ENCODE results near the gene PPM1H.
A peak's percentile ranks its signal among the peaks of the same experiment; 100 is the strongest.
"Not testable (repeated sequence)": the region's sequence is repeated elsewhere in the genome, so short reads cannot be mapped to it uniquely, and the experiment has no call there.

The PPM1H gene

DNA sequence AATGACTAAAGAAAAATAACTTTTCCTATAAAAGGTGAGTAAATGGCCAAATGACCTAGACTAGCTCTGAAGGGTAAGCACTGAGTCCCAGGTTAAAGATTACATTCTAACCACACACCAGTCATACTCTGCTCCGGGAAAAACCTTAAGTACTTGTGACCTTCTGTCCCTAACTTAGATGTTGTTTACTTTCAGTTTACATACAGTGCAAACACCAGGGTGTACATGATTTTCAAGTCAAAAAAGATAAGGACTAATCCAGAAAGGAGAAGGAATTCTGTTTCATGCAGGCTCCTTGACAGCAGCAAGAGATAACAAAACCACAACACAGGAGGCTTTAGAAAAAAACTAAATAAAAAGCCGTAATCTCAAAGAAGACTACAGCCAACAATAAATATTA is 174.2 kb downstream of the PPM1H start:
- Histone ChIP-seq H3K4me2 (ENCODE audit: low read length, poor library complexity, severe bottlenecking) (no peak overlapping the region), H2BK12ac (ENCODE audit: low read length in 2 of 2) (no peak overlapping the region), H3K18ac (ENCODE audit: low read depth in 1 of 2, low read length in 2 of 2) (no peak overlapping the region), H2AFZ (ENCODE audit: low read depth, low read length) (no peak overlapping the region), H2BK120ac (ENCODE audit: low read depth, low read length) (no peak overlapping the region), H2BK5ac (ENCODE audit: low read depth, low read length, poor library complexity, severe bottlenecking) (no peak overlapping the region), H2AK5ac (ENCODE audit: low read length, severe bottlenecking) (no peak overlapping the region), H3K4me1 (ENCODE audit: control insufficient read depth, insufficient read depth, low read depth, low read length) (no peaks in the 10 kb centered on the region), H3K4ac (ENCODE audit: low read depth in 1 of 2, low read length in 2 of 2) (no peak overlapping the region), H4K8ac (ENCODE audit: low read length) (no peak overlapping the region), H3K4me3 (ENCODE audit: insufficient read depth in 1 of 2, low read depth in 1 of 2, low read length in 2 of 2) (no peak overlapping the region), H3K27ac (ENCODE audit: low read length, poor library complexity, severe bottlenecking) (no peak overlapping the region), H3K9me3 (ENCODE audit: control insufficient read depth, low read length) (no peaks in the 10 kb centered on the region), H3K36me3 (ENCODE audit: control insufficient read depth in 1 of 2, insufficient read depth in 2 of 2, low read depth in 1 of 2, low read length in 2 of 2) (peaks cover 0 to 6% of the 10 kb centered on the region in 2 experiments), H3K23ac (ENCODE audit: low read length in 2 of 2) (no peak overlapping the region), H2BK15ac (ENCODE audit: low read depth, poor library complexity, severe bottlenecking) (no peak overlapping the region), H3K9ac (ENCODE audit: low read length) (peak overlapping the region; percentile 77), H3K79me1 (replicated peaks; ENCODE audit: low read length, poor library complexity, severe bottlenecking) (peaks cover 3% of the 10 kb centered on the region), H3K14ac (ENCODE audit: low read length in 2 of 2) (no peak overlapping the region), H3K27me3 (ENCODE audit: control insufficient read depth in 1 of 2, insufficient read depth in 1 of 2, low read length in 2 of 2) (no peaks in the 10 kb centered on the region), H4K91ac (ENCODE audit: low read length) (no peak overlapping the region)
- WGBS = 0% methylated on average over 1 of the region's 2 CpGs
- DNase-seq = peak; percentile 66

- not testable (repeated sequence) for H3K27ac ChIP-seq (ENCODE audit: low read length, poor library complexity, severe bottlenecking); H2BK15ac ChIP-seq (ENCODE audit: low read depth, poor library complexity, severe bottlenecking); H2AFZ ChIP-seq (ENCODE audit: low read depth, low read length); H2BK120ac ChIP-seq (ENCODE audit: low read depth, low read length); H2AK5ac ChIP-seq (ENCODE audit: low read length, severe bottlenecking); H2BK12ac ChIP-seq (ENCODE audit: low read length in 2 of 2); H3K23ac ChIP-seq (ENCODE audit: low read length in 2 of 2); H3K4me3 ChIP-seq (ENCODE audit: insufficient read depth in 1 of 2, low read depth in 1 of 2, low read length in 2 of 2); H3K18ac ChIP-seq (ENCODE audit: low read depth in 1 of 2, low read length in 2 of 2); H3K4me2 ChIP-seq (ENCODE audit: low read length, poor library complexity, severe bottlenecking); H4K8ac ChIP-seq (ENCODE audit: low read length); H4K91ac ChIP-seq (ENCODE audit: low read length); H3K4me1 ChIP-seq (ENCODE audit: control insufficient read depth, insufficient read depth, low read depth, low read length); H3K14ac ChIP-seq (ENCODE audit: low read length in 2 of 2); H3K27me3 ChIP-seq (ENCODE audit: control insufficient read depth in 1 of 2, insufficient read depth in 1 of 2, low read length in 2 of 2); H2BK5ac ChIP-seq (ENCODE audit: low read depth, low read length, poor library complexity, severe bottlenecking); DNase-seq; H3K9me3 ChIP-seq (ENCODE audit: control insufficient read depth, low read length); H3K79me1 ChIP-seq (replicated peaks; ENCODE audit: low read length, poor library complexity, severe bottlenecking); H3K4ac ChIP-seq (ENCODE audit: low read depth in 1 of 2, low read length in 2 of 2)
- 26% methylated on average over 3 of the region's 3 CpGs for WGBS
- peaks cover 0 to 11% of the 10 kb centered on the region in 2 experiments for H3K36me3 ChIP-seq (ENCODE audit: control insufficient read depth in 1 of 2, insufficient read depth in 2 of 2, low read depth in 1 of 2, low read length in 2 of 2)
- peak overlapping the region; percentile 77 for H3K9ac ChIP-seq (ENCODE audit: low read length)
Measured at GRCh38 chr12:62760341-62760740, 174.6 kb downstream of the PPM1H start.

DNA sequence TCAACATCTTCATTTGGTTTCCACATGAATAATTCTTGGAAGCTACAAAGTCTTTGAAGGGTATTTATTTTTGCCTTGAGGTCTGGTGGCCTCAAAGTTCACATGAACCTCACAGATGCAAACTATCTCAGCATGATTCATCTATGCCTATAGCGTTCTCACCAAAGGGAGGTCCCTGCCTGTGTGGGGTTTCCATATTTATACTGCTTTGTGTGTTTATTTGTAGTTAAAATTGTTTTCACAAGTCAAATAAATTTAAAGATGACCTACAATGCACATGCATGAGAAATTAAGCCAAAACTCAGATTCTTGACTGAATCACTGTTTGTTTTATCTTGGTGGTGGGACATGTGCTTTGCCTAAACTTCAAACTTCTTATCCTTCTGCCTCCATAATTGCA is 176.7 kb downstream of the PPM1H start:
- Histone ChIP-seq H2BK120ac (ENCODE audit: low read depth, low read length) (no peak overlapping the region), H2AK5ac (ENCODE audit: low read length, severe bottlenecking) (no peak overlapping the region), H3K4me1 (ENCODE audit: control insufficient read depth, insufficient read depth, low read depth, low read length) (no peaks in the 10 kb centered on the region), H3K9me3 (ENCODE audit: control insufficient read depth, low read length) (no peaks in the 10 kb centered on the region), H3K18ac (ENCODE audit: low read depth in 1 of 2, low read length in 2 of 2) (no peak overlapping the region), H3K14ac (ENCODE audit: low read length in 2 of 2) (no peak overlapping the region), H3K4me3 (ENCODE audit: insufficient read depth in 1 of 2, low read depth in 1 of 2, low read length in 2 of 2) (no peak overlapping the region), H2AFZ (ENCODE audit: low read depth, low read length) (no peak overlapping the region), H3K36me3 (ENCODE audit: control insufficient read depth in 1 of 2, insufficient read depth in 2 of 2, low read depth in 1 of 2, low read length in 2 of 2) (peaks cover 0 to 8% of the 10 kb centered on the region in 2 experiments), H3K23ac (ENCODE audit: low read length in 2 of 2) (no peak overlapping the region), H3K79me1 (replicated peaks; ENCODE audit: low read length, poor library complexity, severe bottlenecking) (peaks cover 4% of the 10 kb centered on the region), H3K9ac (ENCODE audit: low read length) (no peak overlapping the region), H4K91ac (ENCODE audit: low read length) (no peak overlapping the region), H2BK5ac (ENCODE audit: low read depth, low read length, poor library complexity, severe bottlenecking) (no peak overlapping the region), H2BK12ac (ENCODE audit: low read length in 2 of 2) (no peak overlapping the region), H3K27me3 (ENCODE audit: control insufficient read depth in 1 of 2, insufficient read depth in 1 of 2, low read length in 2 of 2) (no peaks in the 10 kb centered on the region), H3K27ac (ENCODE audit: low read length, poor library complexity, severe bottlenecking) (no peak overlapping the region), H3K4me2 (ENCODE audit: low read length, poor library complexity, severe bottlenecking) (no peak overlapping the region), H2BK15ac (ENCODE audit: low read depth, poor library complexity, severe bottlenecking) (no peak overlapping the region), H3K4ac (ENCODE audit: low read depth in 1 of 2, low read length in 2 of 2) (no peak overlapping the region), H4K8ac (ENCODE audit: low read length) (no peak overlapping the region)
- DNase-seq = peak; percentile 61
- no CpG with 5 or more reads among the region's 1 CpG for WGBS

- Histone ChIP-seq H3K36me3 (ENCODE audit: control insufficient read depth in 1 of 2, insufficient read depth in 2 of 2, low read depth in 1 of 2, low read length in 2 of 2) (peaks cover 0 to 8% of the 10 kb centered on the region in 2 experiments), H2BK12ac (ENCODE audit: low read length in 2 of 2) (no peak overlapping the region), H2BK120ac (ENCODE audit: low read depth, low read length) (no peak overlapping the region), H3K9ac (ENCODE audit: low read length) (no peak overlapping the region), H3K27me3 (ENCODE audit: control insufficient read depth in 1 of 2, insufficient read depth in 1 of 2, low read length in 2 of 2) (no peaks in the 10 kb centered on the region), H3K9me3 (ENCODE audit: control insufficient read depth, low read length) (no peaks in the 10 kb centered on the region), H3K4me1 (ENCODE audit: control insufficient read depth, insufficient read depth, low read depth, low read length) (no peaks in the 10 kb centered on the region), H3K18ac (ENCODE audit: low read depth in 1 of 2, low read length in 2 of 2) (no peak overlapping the region), H4K8ac (ENCODE audit: low read length) (no peak overlapping the region), H3K4ac (ENCODE audit: low read depth in 1 of 2, low read length in 2 of 2) (no peak overlapping the region), H4K91ac (ENCODE audit: low read length) (no peak overlapping the region), H3K27ac (ENCODE audit: low read length, poor library complexity, severe bottlenecking) (no peak overlapping the region), H3K14ac (ENCODE audit: low read length in 2 of 2) (no peak overlapping the region), H2BK5ac (ENCODE audit: low read depth, low read length, poor library complexity, severe bottlenecking) (no peak overlapping the region), H2BK15ac (ENCODE audit: low read depth, poor library complexity, severe bottlenecking) (no peak overlapping the region), H3K4me3 (ENCODE audit: insufficient read depth in 1 of 2, low read depth in 1 of 2, low read length in 2 of 2) (no peak overlapping the region), H2AK5ac (ENCODE audit: low read length, severe bottlenecking) (no peak overlapping the region), H3K79me1 (replicated peaks; ENCODE audit: low read length, poor library complexity, severe bottlenecking) (peaks cover 4% of the 10 kb centered on the region), H3K23ac (ENCODE audit: low read length in 2 of 2) (no peak overlapping the region), H3K4me2 (ENCODE audit: low read length, poor library complexity, severe bottlenecking) (no peak overlapping the region), H2AFZ (ENCODE audit: low read depth, low read length) (no peak overlapping the region)
- no peak for DNase-seq
- 91% methylated on average over 2 of the region's 2 CpGs for WGBS
Measured at GRCh38 chr12:62757048-62757447, 177.9 kb downstream of the PPM1H start.

Measured in mesenchymal stem cell (in vitro differentiated cells and primary cell).